Nephron (organoid): Measurements from ENCODE around the gene ZNF302.
A peak's percentile ranks its signal among the peaks of the same experiment; 100 is the strongest.

ENCODE experiments used
- H3K27ac Mint-ChIP-seq, 3 experiments: 2 replicates each; pipeline ENCODE4 v1.8.0; 2020; ENCODE audit warnings: mixed read lengths in 3 of 3, mild to moderate bottlenecking in 2 of 3, moderate library complexity in 1 of 3
- H3K27me3 Mint-ChIP-seq: 2 replicates; pipeline ENCODE4 v1.8.0; 2021; ENCODE audit warnings: low read depth, mild to moderate bottlenecking, moderate library complexity, mixed read lengths
- H3K36me3 Mint-ChIP-seq: 2 replicates; pipeline ENCODE4 v1.8.0; 2020; ENCODE audit warnings: low read depth, mixed read lengths
- H3K4me1 Mint-ChIP-seq: 2 replicates; pipeline ENCODE4 v1.8.0; 2020; ENCODE audit warnings: mixed read lengths
- H3K4me3 Mint-ChIP-seq, 3 experiments: 2 replicates each; pipeline ENCODE4 v1.8.0; 2020; ENCODE audit warnings: mild to moderate bottlenecking in 3 of 3, mixed read lengths in 3 of 3, moderate library complexity in 2 of 3
- H3K9me3 Mint-ChIP-seq: 2 replicates; pipeline ENCODE4 v1.8.0; 2020; ENCODE audit warnings: mixed read lengths
- CTCF ChIP-seq, 3 experiments: fragments of 200-600 bp; sonication (generic); IDR thresholded peaks; one replicate each; pipeline ENCODE4 v1.5.0; 2021; ENCODE audit warnings: antibody characterized with exemption in 3 of 3; ENCODE audit not compliant: unreplicated experiment in 3 of 3

ZNF302 gene

GRCh38 chr19:34711890-34712289 lies 34.4 kb downstream of the ZNF302 start:
- Mint-ChIP-seq H3K4me1 (no peaks in the 10 kb centered on the region), H3K4me3 (no peak overlapping the region), H3K27ac (no peak overlapping the region), H3K27me3 (no peaks in the 10 kb centered on the region), H3K9me3 (peaks cover 68% of the 10 kb centered on the region), H3K36me3 (peaks cover 6% of the 10 kb centered on the region)
- TF ChIP-seq CTCF (IDR thresholded peaks at IDR 0.05; ENCODE audit: unreplicated experiment in 3 of 3) = no peak

GRCh38 chr19:34712395-34713261 lies 35.1 kb downstream of the ZNF302 start:
- Mint-ChIP-seq H3K27me3 (no peaks in the 10 kb centered on the region), H3K4me3 (no peak overlapping the region), H3K27ac (no peak overlapping the region), H3K36me3 (peaks cover 6% of the 10 kb centered on the region), H3K4me1 (no peaks in the 10 kb centered on the region), H3K9me3 (peaks cover 74% of the 10 kb centered on the region)
- peak; percentile 22 to 36 (median 33) for TF ChIP-seq CTCF (IDR thresholded peaks at IDR 0.05; ENCODE audit: unreplicated experiment in 3 of 3)

- Mint-ChIP-seq H3K9me3 (peaks cover 75% of the 10 kb centered on the region), H3K4me3 (no peak overlapping the region), H3K36me3 (peaks cover 6% of the 10 kb centered on the region), H3K27me3 (no peaks in the 10 kb centered on the region), H3K27ac (no peak overlapping the region), H3K4me1 (no peaks in the 10 kb centered on the region)
- TF ChIP-seq CTCF (IDR thresholded peaks at IDR 0.05; ENCODE audit: unreplicated experiment in 3 of 3) = no peak
Measured at GRCh38 chr19:34713262-34713637, 35.8 kb downstream of the ZNF302 start.

- H3K27me3 Mint-ChIP-seq = no peaks in the 10 kb centered on the region
- peaks cover 6% of the 10 kb centered on the region for H3K36me3 Mint-ChIP-seq
- H3K4me1 Mint-ChIP-seq = no peaks in the 10 kb centered on the region
Measured at GRCh38 chr19:34715357-34715756, 37.9 kb downstream of the ZNF302 start.

GRCh38 chr19:34722353-34722752 lies 44.9 kb downstream of the ZNF302 start:
- Mint-ChIP-seq H3K4me3 (no peak overlapping the region), H3K36me3 (no peaks in the 10 kb centered on the region), H3K4me1 (no peaks in the 10 kb centered on the region), H3K27me3 (peaks cover 21% of the 10 kb centered on the region), H3K27ac (no peak overlapping the region), H3K9me3 (peaks cover 13% of the 10 kb centered on the region)
- TF ChIP-seq CTCF (IDR thresholded peaks at IDR 0.05; ENCODE audit: unreplicated experiment in 3 of 3) = no peak

More at GRCh38 chr19:34715357-34715756, 37.9 kb downstream of the ZNF302 start:
- no peak overlapping the region for H3K27ac Mint-ChIP-seq
- H3K4me3 Mint-ChIP-seq = no peak overlapping the region
- peaks cover 72% of the 10 kb centered on the region for H3K9me3 Mint-ChIP-seq
- no peak for TF ChIP-seq CTCF (IDR thresholded peaks at IDR 0.05; ENCODE audit: unreplicated experiment in 3 of 3)

- H3K36me3 Mint-ChIP-seq = no peaks in the 10 kb centered on the region
- no peak for TF ChIP-seq CTCF (IDR thresholded peaks at IDR 0.05; ENCODE audit: unreplicated experiment in 3 of 3)
- peaks cover 21% of the 10 kb centered on the region for H3K27me3 Mint-ChIP-seq
- H3K9me3 Mint-ChIP-seq = no peaks in the 10 kb centered on the region
- no peaks in the 10 kb centered on the region for H3K4me1 Mint-ChIP-seq
- no peak overlapping the region for H3K4me3 Mint-ChIP-seq
- H3K27ac Mint-ChIP-seq = no peak overlapping the region
Measured at GRCh38 chr19:34725400-34725799, 47.9 kb downstream of the ZNF302 start.
